Stomach (tissue), 4 donors: ENCODE measurements around the gene EPHA6.

ENCODE experiments used
- EP300 ChIP-seq: sonication (generic); formaldehyde crosslinking; IDR thresholded peaks from one replicate; pipeline ENCODE4 v1.6.1; 2017; ENCODE audit warnings: antibody characterized with exemption
- TF ChIP-seq, protein P1 (sequence below), 7 experiments: fragments of 450-650 bp in 4 of 7; fragments of 200-600 bp in 3 of 7; sonication (generic) in 3 of 7; IDR thresholded peaks; one replicate each; pipeline ENCODE4 v1.5.1; 2016 to 2019; ENCODE audit warnings: antibody characterized with exemption in 7 of 7, control low read depth in 2 of 7, mild to moderate bottlenecking in 1 of 7

DNA sequence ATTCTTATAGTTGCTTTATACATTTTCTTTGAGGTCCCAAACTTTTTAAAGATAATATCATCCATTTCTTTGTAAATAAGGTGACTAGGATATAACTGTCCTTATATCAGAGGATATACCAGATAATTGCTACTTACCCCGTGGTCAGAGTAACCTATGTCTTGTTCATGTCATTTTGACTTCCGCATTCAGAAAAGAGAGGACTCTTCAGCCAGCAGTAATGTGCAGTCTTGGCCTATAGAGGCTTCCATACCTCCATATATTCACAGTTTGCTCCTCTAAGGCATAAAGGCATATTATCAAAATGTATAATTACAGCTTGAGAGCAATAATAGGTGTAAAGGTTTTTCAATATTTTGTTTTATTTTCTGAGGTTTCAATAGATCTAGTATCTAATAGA is 38.5 kb downstream of the EPHA6 start:
- no peak for TF ChIP-seq EP300
- TF ChIP-seq, protein P1, sequence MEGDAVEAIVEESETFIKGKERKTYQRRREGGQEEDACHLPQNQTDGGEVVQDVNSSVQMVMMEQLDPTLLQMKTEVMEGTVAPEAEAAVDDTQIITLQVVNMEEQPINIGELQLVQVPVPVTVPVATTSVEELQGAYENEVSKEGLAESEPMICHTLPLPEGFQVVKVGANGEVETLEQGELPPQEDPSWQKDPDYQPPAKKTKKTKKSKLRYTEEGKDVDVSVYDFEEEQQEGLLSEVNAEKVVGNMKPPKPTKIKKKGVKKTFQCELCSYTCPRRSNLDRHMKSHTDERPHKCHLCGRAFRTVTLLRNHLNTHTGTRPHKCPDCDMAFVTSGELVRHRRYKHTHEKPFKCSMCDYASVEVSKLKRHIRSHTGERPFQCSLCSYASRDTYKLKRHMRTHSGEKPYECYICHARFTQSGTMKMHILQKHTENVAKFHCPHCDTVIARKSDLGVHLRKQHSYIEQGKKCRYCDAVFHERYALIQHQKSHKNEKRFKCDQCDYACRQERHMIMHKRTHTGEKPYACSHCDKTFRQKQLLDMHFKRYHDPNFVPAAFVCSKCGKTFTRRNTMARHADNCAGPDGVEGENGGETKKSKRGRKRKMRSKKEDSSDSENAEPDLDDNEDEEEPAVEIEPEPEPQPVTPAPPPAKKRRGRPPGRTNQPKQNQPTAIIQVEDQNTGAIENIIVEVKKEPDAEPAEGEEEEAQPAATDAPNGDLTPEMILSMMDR (IDR thresholded peaks at IDR 0.05): no peak
